Mammary epithelial cell (primary cell): ENCODE data around the gene CHKB.

ENCODE experiments used
- CTCF ChIP-seq, 2 donors: IDR thresholded peaks in 1 of 2; conservative IDR thresholded peaks in 1 of 2; 2 replicates each; pipeline ENCODE4 v1.5.1; 2011 to 2012; ENCODE audit warnings: inconsistent platforms in 2 of 2, low read length in 2 of 2, mild to moderate bottlenecking in 2 of 2, control low read depth in 1 of 2, low read depth in 1 of 2; ENCODE audit not compliant: insufficient read depth in 1 of 2; ENCODE audit errors: extremely low read depth in 1 of 2
- EZH2 ChIP-seq: IDR thresholded peaks from 2 replicates; pipeline ENCODE4 v1.6.1; 2012; ENCODE audit warnings: low read length, inconsistent platforms, borderline replicate concordance

- TF ChIP-seq CTCF (conservative IDR thresholded peaks at IDR 0.05 in 1 of 2, IDR thresholded peaks at IDR 0.05 in 1 of 2; ENCODE audit: extremely low read depth in 1 of 2, insufficient read depth in 1 of 2, low read depth in 1 of 2, low read length in 2 of 2) (no peak), EZH2 (no peak)
Measured at GRCh38 chr22:50606946-50607658, 24.5 kb upstream of the CHKB start.
